Aorta (tissue), 5 donors: Measurements from ENCODE around the gene FBXL7. TPM values are rescaled to one million over a fixed set of nuclear protein-coding genes. Genes with fewer than 3 reads are reported as not detected.

ENCODE experiments used
- ATAC-seq: fragments of 200-7000 bp; cut with Tn5 transposase; one replicate; pipeline ENCODE4 v1.9.1; 2022; ENCODE audit warnings: moderate library complexity; ENCODE audit not compliant: low FRiP score
- DNase-seq, 2 donors: peaks; one replicate each; pipeline ENCODE4 v3.0.0-alpha.2; 2020
- H3K27ac ChIP-seq, 2 donors: one replicate each; pipeline ENCODE4 v1.5.1; 2013; ENCODE audit warnings: low read length in 2 of 2, mild to moderate bottlenecking in 2 of 2, moderate library complexity in 2 of 2, control low read depth in 1 of 2, inconsistent platforms in 1 of 2, low read depth in 1 of 2
- H3K27me3 ChIP-seq, 2 donors: one replicate each; pipeline ENCODE4 v1.6.1; 2013; ENCODE audit warnings: control low read depth in 1 of 2, low read length in 1 of 2, mild to moderate bottlenecking in 1 of 2, moderate library complexity in 1 of 2; ENCODE audit not compliant: insufficient read depth in 2 of 2, control insufficient read depth in 1 of 2
- H3K36me3 ChIP-seq, 2 donors: one replicate each; pipeline ENCODE4 v1.6.1; 2013; ENCODE audit warnings: control low read depth in 1 of 2, low read length in 1 of 2, mild to moderate bottlenecking in 1 of 2; ENCODE audit not compliant: insufficient read depth in 2 of 2, control insufficient read depth in 1 of 2
- H3K4me1 ChIP-seq, 2 donors: one replicate each; pipeline ENCODE4 v1.6.1; 2013; ENCODE audit warnings: low read length in 2 of 2, control low read depth in 1 of 2, mild to moderate bottlenecking in 1 of 2, moderate library complexity in 1 of 2; ENCODE audit not compliant: insufficient read depth in 2 of 2, control insufficient read depth in 1 of 2
- H3K4me3 ChIP-seq, 2 donors: one replicate each; pipeline ENCODE4 v1.5.1; 2013; ENCODE audit warnings: low read length in 2 of 2, control low read depth in 1 of 2, mild to moderate bottlenecking in 1 of 2
- H3K9me3 ChIP-seq: one replicate; pipeline ENCODE4 v1.6.1; 2013; ENCODE audit warnings: mild to moderate bottlenecking, low read length; ENCODE audit not compliant: control insufficient read depth
- WGBS, 2 donors: extraction: QIAGEN DNeasy Blood & Tissue Kit; methylation state at CpG; one replicate each; pipeline ENCODE4 v1.1.7; 2013; 5-methylcytosine and 5-hydroxymethylcytosine counted together
- intact Hi-C, 2 donors: fragments of 100-400 bp; cut with DNase I; formaldehyde crosslinking; loops; one replicate each; pipeline versions ENCODE4 v1.14.2 to v1.15.0; 2022
- polyA plus RNA-seq, 2 donors: library from polyadenylated mRNA; stranded (reverse); fragments of 200-250 nt; gene quantifications; one replicate each; pipeline ENCODE4 v1.2.3, GENCODE V29; 2013
- total RNA-seq, 2 donors: library from RNA; stranded (reverse); fragmentation: NEBNext Ultra II Directional; extraction: Animal tissue kit (Norgen Biotek cat#: 25700); gene quantifications; one replicate each; pipeline ENCODE4 v1.2.1, GENCODE V29; 2021
- donor health status: healthy with polysubstance abuse.
- donor health status: Bipolar disorder and iron deficiency.
- donor health status: DM: no; HTN: no; CAD: no.
- donor health status: DM: no; HTN: no; CAD: no.
- donor health status: DM: yes; HTN: yes; CAD: no.

Gene FBXL7
- total and polyA plus RNA-seq, 4 donors: 3.9 to 32.7 (median 14.7) TPM

DNA sequence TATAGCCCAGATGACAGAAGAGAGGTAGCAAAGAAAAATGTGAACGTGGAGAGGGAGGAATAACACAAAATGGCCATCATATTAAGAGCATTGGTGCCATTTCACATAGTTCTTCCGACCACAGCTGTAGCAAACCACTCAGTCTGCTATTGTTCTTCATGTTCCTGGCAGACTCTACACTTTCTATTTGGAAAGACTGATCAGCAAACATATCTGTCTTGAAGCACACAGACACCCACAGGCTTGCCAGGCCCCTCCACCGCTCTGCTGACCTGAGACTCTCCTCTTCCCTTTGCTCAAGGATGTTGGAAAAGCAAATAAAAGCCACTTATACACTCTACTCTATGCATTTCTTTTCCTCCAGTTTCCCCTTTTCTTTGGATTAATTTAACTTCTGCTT, 298.0 kb downstream of the FBXL7 start:
- intact Hi-C loops: no loop called here
- Histone ChIP-seq H3K36me3 (no peaks in the 10 kb centered on the region), H3K4me3 (no peak overlapping the region), H3K4me1 (peaks cover 0 to 2% of the 10 kb centered on the region in 2 donors), H3K9me3 (no peaks in the 10 kb centered on the region), H3K27me3 (no peaks in the 10 kb centered on the region), H3K27ac (no peak overlapping the region)
- DNase-seq: no peak
- WGBS, 2 donors: 46 to 50% methylated on average over 3 of the region's 3 CpGs
- ATAC-seq: no peak

DNA sequence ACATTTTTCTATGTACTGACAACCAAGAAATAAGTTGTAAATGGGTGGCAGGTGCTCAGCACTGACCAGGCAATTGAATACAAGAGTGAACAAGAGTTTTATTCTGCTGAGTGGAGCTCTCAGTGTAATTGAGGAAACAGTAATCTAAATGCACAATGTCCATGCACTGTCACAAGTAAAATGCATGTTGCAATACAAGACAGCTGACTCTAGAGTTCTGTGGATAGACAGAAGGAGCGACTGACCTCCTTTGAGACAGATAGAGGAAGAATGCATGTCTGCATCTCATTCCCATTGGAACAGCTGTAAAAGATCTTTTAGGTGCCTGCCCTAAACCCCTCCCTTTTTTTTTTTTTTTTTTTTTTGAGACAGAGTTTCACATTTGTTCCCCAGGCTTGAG, 299.0 kb downstream of the FBXL7 start:
- Histone ChIP-seq H3K4me3 (no peak overlapping the region), H3K27ac (no peak overlapping the region), H3K4me1 (peaks cover 0 to 2% of the 10 kb centered on the region in 2 donors), H3K9me3 (no peaks in the 10 kb centered on the region), H3K27me3 (no peaks in the 10 kb centered on the region), H3K36me3 (no peaks in the 10 kb centered on the region)
- intact Hi-C loops: no loop called here
- DNase-seq (no peak), ATAC-seq (no peak)
- 93 to 100% methylated on average over 1 of the region's 1 CpG for WGBS, 2 donors

DNA sequence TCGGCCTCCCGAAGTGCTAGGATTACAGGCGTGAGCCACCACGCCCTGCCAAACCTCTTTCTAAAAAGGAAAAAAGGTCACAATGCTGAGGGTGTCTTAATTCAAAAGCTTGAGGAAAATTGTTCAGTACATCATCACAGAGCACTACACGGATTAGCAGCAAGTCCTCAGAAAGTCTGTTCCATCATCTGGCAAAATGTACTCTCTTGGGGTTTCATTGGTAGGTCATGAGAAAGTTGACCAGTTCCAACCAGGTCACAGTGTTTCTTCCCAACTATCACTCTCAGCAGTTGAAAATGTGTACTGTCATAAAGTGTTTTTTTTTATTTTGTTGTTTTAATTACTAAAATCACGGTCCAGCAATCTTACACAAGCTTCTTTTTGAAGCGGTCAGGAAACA, 299.6 kb downstream of the FBXL7 start:
- 95% methylated on average over 7 of the region's 7 CpGs for WGBS, 2 donors
- intact Hi-C loops: no loop called here
- no peak overlapping the region for H3K4me3 ChIP-seq
- no peak overlapping the region for H3K27ac ChIP-seq
- DNase-seq: no peak
- H3K4me1 ChIP-seq: peaks cover 0 to 2% of the 10 kb centered on the region in 2 donors
- no peak for ATAC-seq
- H3K9me3 ChIP-seq: no peaks in the 10 kb centered on the region
- no peaks in the 10 kb centered on the region for H3K27me3 ChIP-seq
- H3K36me3 ChIP-seq: no peaks in the 10 kb centered on the region

DNA sequence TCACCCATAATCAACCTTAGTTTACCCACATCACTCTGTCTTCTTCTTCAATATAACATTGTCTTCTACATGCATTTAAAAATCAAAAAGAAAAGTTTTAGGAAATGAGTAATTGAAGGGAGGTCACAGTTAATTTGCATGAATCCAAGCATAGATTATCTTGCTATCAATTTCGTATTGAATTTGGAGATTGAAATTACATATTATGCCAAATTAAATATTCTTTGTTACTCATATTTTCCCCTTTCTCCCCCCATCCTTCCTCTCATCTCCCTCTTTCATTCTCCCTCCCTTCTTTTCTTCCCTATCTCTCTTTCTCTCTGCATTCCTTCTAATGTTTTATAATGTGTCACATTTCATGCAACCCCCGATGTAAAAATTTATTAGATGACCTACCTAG, 303.3 kb downstream of the FBXL7 start:
- no peaks in the 10 kb centered on the region for H3K4me1 ChIP-seq
- ATAC-seq: no peak
- H3K27ac ChIP-seq: no peak overlapping the region
- no peaks in the 10 kb centered on the region for H3K27me3 ChIP-seq
- WGBS, 2 donors: 25 to 27% methylated on average over 2 of the region's 2 CpGs
- H3K9me3 ChIP-seq: no peaks in the 10 kb centered on the region
- no peak for DNase-seq
- H3K4me3 ChIP-seq: no peak overlapping the region
- intact Hi-C loops: no loop called here
- H3K36me3 ChIP-seq: no peaks in the 10 kb centered on the region

DNA sequence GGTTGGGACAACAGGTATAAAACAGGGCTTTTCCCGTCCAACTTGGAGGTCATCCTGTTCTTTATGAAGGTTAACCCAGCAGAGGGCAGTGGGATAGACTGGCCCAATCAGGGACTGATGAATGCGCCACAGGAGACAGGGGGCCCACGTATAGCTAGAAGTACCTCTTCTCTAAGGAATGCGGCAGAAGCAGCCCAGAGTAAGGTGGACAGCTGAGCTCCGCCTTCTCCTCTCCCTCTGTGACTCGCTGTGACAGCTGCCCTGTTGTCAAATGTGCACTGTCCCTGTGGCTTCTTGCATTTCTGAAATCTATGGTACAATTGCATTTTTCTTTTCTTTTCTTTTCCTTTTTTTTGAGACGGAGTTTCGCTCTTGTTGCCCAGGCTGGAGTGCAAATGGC, 306.6 kb downstream of the FBXL7 start:
- Histone ChIP-seq H3K36me3 (no peaks in the 10 kb centered on the region), H3K4me3 (no peak overlapping the region), H3K27ac (no peak overlapping the region), H3K4me1 (no peaks in the 10 kb centered on the region), H3K27me3 (no peaks in the 10 kb centered on the region), H3K9me3 (no peaks in the 10 kb centered on the region)
- ATAC-seq: peak; percentile 17
- intact Hi-C loops: no loop called here
- 90 to 92% methylated on average over 8 of the region's 8 CpGs for WGBS, 2 donors
- no peak for DNase-seq

DNA sequence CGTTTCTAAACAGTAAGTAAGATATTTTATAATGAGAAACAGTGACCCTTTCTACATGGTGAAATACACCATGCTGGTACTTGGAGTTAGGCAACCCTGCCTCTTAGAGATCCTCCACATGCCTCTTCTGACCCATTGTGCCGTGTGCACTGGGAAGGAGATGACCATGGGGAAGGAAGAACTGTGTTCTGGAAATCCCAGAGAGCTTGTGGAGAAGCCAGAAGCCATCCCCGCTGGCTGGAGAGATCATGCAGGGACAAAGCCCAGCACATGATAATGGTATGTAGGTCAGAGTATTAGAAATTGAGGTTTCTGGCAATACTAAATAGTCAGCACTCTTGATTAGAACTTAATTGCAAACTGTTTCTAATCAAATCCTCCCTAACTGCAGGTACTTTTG, 307.3 kb downstream of the FBXL7 start:
- DNase-seq (no peak), ATAC-seq (peak; percentile 63)
- H3K4me3 ChIP-seq: no peak overlapping the region
- 60 to 61% methylated on average over 3 of the region's 3 CpGs for WGBS, 2 donors
- intact Hi-C loops: no loop called here
- no peak overlapping the region for H3K27ac ChIP-seq
- H3K4me1 ChIP-seq: no peaks in the 10 kb centered on the region
- no peaks in the 10 kb centered on the region for H3K9me3 ChIP-seq
- H3K27me3 ChIP-seq: no peaks in the 10 kb centered on the region
- H3K36me3 ChIP-seq: no peaks in the 10 kb centered on the region

DNA sequence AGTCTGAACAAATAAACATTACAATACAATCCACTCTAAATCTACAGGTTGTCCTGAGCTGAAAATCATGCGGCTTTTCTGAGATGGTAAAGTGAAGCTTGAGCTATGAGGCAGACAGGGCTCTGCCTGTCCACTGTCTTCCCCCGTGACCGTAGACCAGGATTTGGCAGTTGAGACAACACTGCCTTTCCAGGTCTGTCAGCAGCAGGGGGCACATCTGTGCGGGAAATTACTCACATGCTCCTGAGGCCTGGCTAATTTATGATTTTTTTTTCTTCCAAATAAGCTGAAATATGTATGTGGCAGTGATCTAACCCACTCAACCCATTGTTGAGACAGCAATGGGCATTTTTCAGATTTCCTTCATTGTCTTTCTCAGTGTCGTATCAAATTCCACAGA, 307.9 kb downstream of the FBXL7 start:
- H3K4me1 ChIP-seq: no peaks in the 10 kb centered on the region
- H3K9me3 ChIP-seq: no peaks in the 10 kb centered on the region
- 55 to 57% methylated on average over 5 of the region's 5 CpGs for WGBS, 2 donors
- intact Hi-C loops: no loop called here
- H3K4me3 ChIP-seq: no peak overlapping the region
- ATAC-seq (no peak), DNase-seq (peak in 1 of 2 donors; percentile 49)
- no peaks in the 10 kb centered on the region for H3K36me3 ChIP-seq
- no peaks in the 10 kb centered on the region for H3K27me3 ChIP-seq
- peak overlapping the region in 1 of 2 donors; percentile 28 for H3K27ac ChIP-seq

DNA sequence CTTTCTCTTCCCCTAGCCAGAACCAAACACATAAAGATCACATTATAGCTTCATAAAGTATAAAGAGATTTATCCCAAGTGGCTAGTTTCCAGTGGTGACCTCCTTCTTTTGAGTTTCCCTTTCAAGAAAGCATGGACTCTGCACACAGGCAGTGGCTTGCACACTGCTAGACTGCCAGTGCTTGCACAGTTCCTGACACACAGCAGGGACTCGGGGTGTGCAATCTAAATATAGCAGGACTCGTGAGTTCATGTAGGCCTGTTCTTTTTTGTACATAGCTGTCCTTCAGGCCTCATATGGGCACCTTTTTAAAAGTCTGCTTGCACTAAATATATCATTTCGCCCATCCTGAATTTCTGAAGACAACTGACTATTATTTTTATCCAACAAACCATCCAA, 308.6 kb downstream of the FBXL7 start:
- H3K4me3 ChIP-seq: no peak overlapping the region
- no peaks in the 10 kb centered on the region for H3K4me1 ChIP-seq
- H3K27me3 ChIP-seq: no peaks in the 10 kb centered on the region
- no peak for DNase-seq
- peak; percentile 19 for ATAC-seq
- intact Hi-C loops: no loop called here
- 39 to 41% methylated on average over 3 of the region's 3 CpGs for WGBS, 2 donors
- no peaks in the 10 kb centered on the region for H3K9me3 ChIP-seq
- H3K27ac ChIP-seq: no peak overlapping the region
- no peaks in the 10 kb centered on the region for H3K36me3 ChIP-seq

DNA sequence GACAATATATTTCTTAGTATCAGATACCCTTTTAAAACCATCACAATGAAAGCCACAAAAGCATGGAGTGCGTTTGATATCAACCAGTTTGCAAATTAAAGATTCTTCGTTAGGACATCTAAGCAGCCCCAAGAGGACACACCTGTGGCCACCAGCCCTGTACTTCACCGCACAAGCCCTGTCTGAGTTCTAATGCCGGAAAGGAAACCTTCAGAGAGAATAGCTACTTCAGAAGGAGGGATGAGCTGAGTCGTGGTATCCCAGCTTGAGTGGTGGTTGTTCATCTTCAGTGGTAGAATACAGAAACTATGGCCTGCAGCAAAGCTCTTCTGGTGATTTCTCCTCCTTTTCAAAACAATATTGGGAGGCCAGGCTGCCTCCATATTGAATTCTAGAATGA, 319.6 kb downstream of the FBXL7 start:
- no peaks in the 10 kb centered on the region for H3K27me3 ChIP-seq
- ATAC-seq (no peak), DNase-seq (no peak)
- no peaks in the 10 kb centered on the region for H3K36me3 ChIP-seq
- H3K4me3 ChIP-seq: no peak overlapping the region
- H3K9me3 ChIP-seq: no peaks in the 10 kb centered on the region
- intact Hi-C loops: loop anchor here (5.0 to 10.0 kb wide), 3 partner anchors 317 to 715 kb away; partner anchors contain the start of gene FBXL7 (in 1 of the 2)
- H3K27ac ChIP-seq: no peak overlapping the region
- 94 to 97% methylated on average over 5 of the region's 5 CpGs for WGBS, 2 donors
- H3K4me1 ChIP-seq: peaks cover 0 to 4% of the 10 kb centered on the region in 2 donors
